Activated CD8-positive, alpha-beta memory T cell treated with anti-CD3 and anti-CD28 coated beads for 48 hours (primary cell): Measurements from ENCODE around the gene BOD1.
"Not testable (repeated sequence)": the region's sequence is repeated elsewhere in the genome, so short reads cannot be mapped to it uniquely, and the experiment has no call there.

ENCODE experiments used
- DNase-seq, 3 experiments: peaks; one replicate each; pipeline ENCODE4 v3.0.0-alpha.2; 2020; ENCODE audit warnings: low read depth in 2 of 3, low spot score in 2 of 3

The BOD1 gene

DNA sequence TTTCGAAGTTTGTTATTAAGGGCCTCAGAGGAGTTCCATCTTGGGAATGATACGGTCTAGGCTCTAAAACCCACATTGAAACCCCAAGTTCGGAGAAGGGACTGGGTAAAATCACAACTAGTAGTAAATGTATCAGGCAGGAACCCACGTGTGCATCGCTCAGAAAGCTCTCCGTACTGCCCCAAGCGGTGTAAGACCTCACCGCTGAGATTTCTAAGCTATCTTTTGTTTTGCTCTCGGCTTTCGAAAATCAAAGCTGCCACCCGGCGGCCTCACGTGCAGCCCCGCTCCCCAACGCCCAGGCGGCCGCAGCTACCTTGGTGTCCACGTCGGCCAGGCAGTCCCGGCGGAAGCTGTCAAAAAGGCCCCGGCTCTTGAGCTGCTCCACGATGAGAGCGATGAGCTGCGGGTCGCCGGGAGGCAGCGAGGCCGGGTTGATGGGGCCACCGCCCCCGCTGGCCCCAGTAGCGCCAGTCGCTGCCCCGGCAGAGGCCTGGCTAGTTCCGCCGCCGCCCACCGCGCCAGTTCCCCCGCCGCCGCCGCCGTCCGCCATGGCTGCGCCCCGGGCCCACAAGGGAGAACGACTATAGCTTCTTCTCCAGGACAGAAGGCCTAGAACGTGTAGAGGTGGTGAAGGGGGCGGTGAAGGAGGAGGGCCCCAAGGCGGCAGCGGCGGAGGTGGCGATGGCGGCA, 420 bp downstream of the BOD1 start:
- peak; percentile 22 to 28 (median 26) for DNase-seq

GRCh38 chr5:173614591-173614990, 1.9 kb downstream of the BOD1 start:
- no peak for DNase-seq

DNA sequence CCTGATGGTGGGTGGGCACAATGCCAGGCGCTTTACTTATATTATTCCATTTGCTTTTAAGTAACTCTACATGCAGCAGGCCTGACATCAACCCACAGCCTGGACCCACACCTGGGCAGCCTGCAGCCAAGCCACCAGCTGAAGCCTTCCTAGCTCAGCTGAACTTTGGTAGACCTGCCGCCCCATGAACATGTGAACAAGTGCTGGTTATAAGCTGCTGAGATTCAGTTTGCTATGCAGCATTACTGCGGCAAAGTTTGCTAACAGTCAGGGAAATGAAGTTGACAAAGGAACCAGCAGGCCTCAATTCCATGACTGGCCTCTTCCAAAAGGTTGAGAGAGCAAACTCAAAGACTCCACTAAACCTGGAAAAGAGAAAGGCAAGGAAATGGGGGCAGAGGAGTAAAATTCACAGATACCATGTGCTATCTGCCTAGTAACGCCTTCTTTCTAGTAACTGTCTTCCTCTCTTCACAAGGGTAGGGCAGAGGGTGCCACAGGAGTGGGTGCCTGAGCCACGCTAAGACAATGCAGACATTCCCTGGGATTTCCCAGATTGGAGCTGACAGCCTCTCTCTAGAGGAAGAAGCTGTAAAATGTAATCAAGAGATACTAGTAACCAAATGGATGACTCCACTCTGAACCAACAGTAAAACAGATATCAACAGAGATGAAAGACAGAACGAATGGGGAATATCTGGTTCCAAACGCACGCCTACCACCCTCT, 2.9 kb downstream of the BOD1 start:
- no peak for DNase-seq

DNA sequence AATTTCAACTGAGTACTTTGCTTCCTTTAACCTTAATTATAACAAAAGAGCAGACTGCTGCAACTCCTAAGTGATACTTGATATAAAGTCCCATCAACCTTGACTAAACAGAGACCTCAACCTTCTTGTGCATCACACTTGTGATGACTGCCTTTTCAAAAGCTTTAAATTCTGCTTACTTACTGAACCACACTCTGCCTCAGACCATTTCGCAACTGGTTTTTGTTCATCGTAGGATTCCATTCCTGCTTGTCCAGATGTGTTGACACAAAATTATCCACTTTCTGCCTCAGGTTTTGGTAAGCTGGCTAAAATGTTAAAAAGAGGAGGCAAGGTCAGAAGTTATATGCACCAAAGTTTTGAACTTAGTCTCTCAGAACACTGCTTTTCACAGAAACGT, 3.5 kb downstream of the BOD1 start:
- no peak for DNase-seq

DNA sequence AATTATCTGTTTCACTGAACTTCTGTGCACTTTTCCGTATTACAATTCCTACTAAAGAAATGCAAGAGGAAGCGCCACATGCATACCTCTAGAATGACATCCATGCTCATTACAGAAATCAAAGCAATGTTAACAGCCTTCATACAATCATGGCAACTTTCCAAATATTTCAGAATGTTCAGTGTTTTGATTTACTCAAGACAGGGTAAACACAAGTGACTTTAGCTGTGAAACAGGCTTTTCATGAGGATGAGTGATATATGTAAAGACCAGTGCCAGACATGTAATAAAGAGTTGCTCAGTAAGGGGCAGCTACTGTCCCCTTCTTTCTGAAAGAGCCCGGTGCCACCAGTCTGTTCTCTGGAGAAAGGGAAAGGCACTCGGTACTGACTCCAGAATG, 4.7 kb downstream of the BOD1 start:
- no peak for DNase-seq

GRCh38 chr5:173604141-173604540, 12.3 kb downstream of the BOD1 start:
- DNase-seq, result no peak

DNA sequence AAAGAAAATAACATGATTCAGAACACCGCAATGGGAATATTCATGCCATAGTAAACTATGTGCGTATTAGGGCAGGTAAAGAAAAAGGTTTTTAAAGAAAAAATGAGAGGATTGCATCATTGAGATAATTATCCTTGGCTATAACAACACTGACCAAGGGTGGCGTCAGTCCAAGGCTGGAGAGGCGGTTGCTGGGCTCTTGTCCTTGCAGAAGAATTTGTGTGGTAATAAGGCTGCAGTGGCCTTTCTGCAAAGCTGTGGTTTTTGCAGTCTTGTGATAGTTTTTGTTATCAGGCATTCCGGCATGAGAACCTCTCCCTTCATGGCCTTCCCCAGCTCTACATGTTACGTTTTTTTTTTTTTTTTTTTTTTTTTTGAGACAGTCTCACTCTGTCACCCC, 14.0 kb downstream of the BOD1 start:
- DNase-seq, result no peak

GRCh38 chr5:173598686-173599085, 17.8 kb downstream of the BOD1 start:
- no peak for DNase-seq

DNA sequence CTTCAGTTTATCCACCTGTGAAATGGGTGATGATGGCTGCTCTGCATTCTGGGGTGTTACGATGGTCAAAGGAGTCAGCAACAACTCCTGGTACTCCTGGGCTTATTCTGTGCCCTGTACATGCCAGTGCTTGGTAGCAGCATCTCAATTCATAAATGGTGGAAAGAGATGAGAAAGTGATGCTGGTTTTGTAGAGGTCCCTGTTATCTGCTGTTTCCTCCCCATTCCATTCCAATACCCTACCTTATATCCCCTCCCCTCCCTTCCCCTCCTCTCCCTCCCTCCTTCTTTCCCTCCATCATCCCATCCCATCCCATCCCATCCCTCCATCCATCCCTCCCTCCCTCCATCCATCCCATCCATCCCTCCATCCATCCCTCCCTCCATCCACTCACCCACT, 19.1 kb downstream of the BOD1 start:
- no peak for DNase-seq

- DNase-seq, result no peak
Observed at GRCh38 chr5:173595841-173596240, 20.6 kb downstream of the BOD1 start.

DNA sequence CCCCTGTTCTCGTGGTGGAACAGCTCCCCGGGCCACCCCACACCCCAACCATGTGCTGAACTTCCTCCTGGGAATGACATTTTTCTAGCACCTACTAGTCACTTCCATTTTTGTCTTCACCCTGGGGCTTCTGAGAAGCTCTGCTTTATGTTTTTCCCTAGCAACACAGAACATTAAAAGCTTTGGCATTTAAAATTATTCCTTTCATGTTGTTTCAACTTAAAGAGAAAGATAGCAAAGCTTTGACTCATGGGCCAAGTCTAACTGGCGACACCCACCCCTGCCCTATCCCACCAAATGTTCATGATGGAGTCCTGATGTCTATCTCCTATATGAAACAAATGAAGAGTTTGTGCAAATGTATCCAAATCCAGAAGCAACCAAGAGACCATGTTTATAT, 22.4 kb downstream of the BOD1 start:
- DNase-seq, result no peak

- no peak for DNase-seq
Observed at GRCh38 chr5:173592050-173592669, 24.3 kb downstream of the BOD1 start.

DNA sequence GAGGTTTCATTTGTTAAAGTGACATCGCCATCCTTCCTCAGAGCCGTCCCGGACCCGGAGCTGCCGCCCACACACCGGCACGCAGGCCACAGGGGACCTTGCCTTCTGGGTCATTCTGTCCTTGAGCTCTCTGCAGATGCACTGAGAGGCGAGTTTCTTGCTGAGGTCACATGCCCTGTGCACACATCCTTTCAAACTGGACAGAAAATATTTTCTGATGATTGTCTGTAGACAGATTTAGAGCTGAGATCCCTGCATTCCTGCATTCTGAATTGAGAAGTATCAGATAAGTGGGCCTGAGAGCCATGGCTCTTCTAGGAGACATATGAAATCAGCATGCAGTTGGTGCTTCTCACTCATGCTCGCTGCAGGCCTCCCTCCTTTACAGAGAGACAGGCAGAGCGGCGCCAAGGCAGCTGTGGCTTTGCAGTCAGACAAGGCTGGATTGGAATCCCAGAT, 25.4 kb downstream of the BOD1 start:
- DNase-seq, result no peak

GRCh38 chr5:173590436-173591055, 25.9 kb downstream of the BOD1 start:
- DNase-seq, result no peak

GRCh38 chr5:173586133-173586532, 30.3 kb downstream of the BOD1 start:
- not testable (repeated sequence) for DNase-seq

DNA sequence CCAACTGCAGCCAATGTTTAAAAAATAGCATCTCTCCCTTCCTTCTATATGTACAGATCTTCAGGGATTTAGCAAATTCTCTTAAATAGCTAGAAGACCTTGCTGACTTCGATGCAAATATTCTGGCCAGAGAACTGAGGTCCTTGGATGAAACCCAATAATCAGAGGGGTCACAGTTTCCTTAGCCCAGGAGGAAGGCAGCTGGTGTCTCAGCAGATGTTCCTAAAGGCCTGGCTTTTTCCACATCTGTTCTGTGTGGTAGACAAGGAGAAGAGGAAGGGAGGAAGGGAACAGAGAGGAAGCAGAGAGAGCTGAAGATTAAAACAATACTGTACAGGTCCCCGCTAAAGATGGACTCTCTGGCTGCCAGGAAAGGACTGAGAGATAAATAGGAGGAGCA, 33.1 kb downstream of the BOD1 start:
- DNase-seq, result no peak

- DNase-seq, result no peak
Observed at GRCh38 chr5:173582216-173583111, 34.0 kb downstream of the BOD1 start.

DNA sequence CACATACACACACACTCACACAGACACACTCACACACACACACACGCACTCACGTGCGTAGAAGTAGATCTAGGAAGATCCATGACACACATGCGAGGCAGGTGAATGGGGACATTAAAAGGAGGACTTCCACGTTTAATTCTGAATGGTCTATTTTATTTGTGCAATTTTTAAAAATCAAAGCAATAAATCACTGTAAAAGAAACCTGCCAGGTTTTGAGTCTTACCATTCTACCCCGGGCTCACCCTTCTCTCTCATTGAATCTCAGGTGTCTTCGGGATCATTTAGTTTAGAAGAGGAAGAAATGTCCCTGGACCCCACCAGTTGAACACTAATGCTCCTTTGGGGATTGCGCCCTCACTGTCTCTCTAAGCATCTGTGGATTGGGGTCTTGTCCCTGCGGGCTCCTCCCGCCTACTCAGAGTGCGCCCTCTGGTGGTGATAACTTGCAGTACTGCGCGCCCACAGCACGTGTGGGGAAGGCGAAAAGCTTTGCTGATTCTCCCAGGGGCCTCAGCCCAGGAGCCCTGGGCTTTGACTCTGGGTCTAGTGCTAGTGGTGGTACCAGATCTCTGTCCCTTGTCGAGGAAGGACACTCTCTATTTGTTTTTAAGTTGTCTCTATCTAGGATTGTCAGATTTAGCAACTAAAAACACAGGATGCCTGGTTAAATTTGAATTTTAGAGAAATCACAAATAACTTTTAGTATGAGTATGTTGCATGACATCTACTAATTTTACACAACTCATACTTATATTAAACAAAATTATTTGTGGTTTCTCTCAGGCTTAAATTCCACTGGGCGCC, 34.8 kb downstream of the BOD1 start:
- peak; percentile 9 to 61 (median 17) for DNase-seq

- no peak for DNase-seq
Observed at GRCh38 chr5:173578947-173579615, 37.4 kb downstream of the BOD1 start.
